ENCODE measurements around the gene KCTD7. TPM values are rescaled to one million over a fixed set of nuclear protein-coding genes. Genes with fewer than 3 reads are reported as not detected.
"Not testable (repeated sequence)": the region's sequence is repeated elsewhere in the genome, so short reads cannot be mapped to it uniquely, and the experiment has no call there.

KCTD7 gene
- total and polyA plus RNA-seq, 9 donors = 10.1 to 19.1 (median 18.1) TPM

DNA sequence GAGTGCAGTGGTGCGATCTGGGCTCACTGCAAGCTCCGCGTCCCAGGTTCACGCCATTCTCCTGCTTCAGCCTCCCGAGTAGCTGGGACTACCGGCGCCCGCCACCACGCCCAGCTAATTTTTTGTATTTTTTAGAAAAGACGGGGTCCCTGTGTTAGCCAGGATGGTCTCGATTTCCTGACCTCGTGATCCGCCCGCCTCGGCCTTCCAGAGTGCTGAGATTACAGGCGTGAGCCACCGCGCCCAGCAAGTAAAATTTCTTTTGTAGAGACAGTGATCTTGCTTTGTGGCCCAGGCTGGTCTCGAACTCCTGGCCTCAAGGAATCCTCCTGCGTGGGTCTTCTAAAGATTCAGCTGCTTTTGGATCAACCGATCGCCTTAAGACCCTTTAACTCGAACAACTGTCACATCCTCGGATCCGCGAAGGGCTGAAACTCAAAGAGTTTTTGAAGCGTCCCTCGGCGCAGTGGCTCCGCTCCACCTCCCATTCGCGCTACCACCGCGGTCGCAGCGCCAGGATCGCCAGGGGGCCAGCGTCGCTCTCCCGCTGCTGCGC lies 25.1 kb downstream of the KCTD7 start:
- 2% methylated on average over 32 of the region's 41 CpGs for WGBS (ENCODE audit: insufficient coverage)
- not testable (repeated sequence) for H3K9me3 ChIP-seq (replicated peaks; ENCODE audit: control insufficient read depth, low read depth, low read length)
- H3K4me1 ChIP-seq (ENCODE audit: control insufficient read depth, insufficient read depth, low read length) = peaks cover 17% of the 10 kb centered on the region

GRCh38 chr7:66654275-66655112 lies 25.8 kb downstream of the KCTD7 start:
- no peaks in the 10 kb centered on the region for H3K36me3 ChIP-seq (ENCODE audit: control insufficient read depth, insufficient read depth, low read length)
- peak; percentile 99 for DNase-seq
- H3K4me1 ChIP-seq (ENCODE audit: control insufficient read depth, insufficient read depth, low read length) = peaks cover 17% of the 10 kb centered on the region
- WGBS (ENCODE audit: insufficient coverage) = under 1% methylated on average over 88 of the region's 92 CpGs
- no peaks in the 10 kb centered on the region for H3K27me3 ChIP-seq (ENCODE audit: control insufficient read depth, insufficient read depth, low read length)
- H3K4me3 ChIP-seq (ENCODE audit: low read length) = peak overlapping the region; percentile 69
- peak overlapping the region; percentile 98 for H3K27ac ChIP-seq (ENCODE audit: low read length)
- H3K9me3 ChIP-seq (replicated peaks; ENCODE audit: control insufficient read depth, low read depth, low read length) = no peaks in the 10 kb centered on the region

More for the DNA sequence above, 25.1 kb downstream of the KCTD7 start:
- H3K27ac ChIP-seq (ENCODE audit: low read length) = peak overlapping the region; percentile 98
- H3K27me3 ChIP-seq (ENCODE audit: control insufficient read depth, insufficient read depth, low read length); H3K36me3 ChIP-seq (ENCODE audit: control insufficient read depth, insufficient read depth, low read length); DNase-seq: not testable (repeated sequence)
- peak overlapping the region; percentile 69 for H3K4me3 ChIP-seq (ENCODE audit: low read length)

GRCh38 chr7:66655113-66655806 lies 26.6 kb downstream of the KCTD7 start:
- H3K27me3 ChIP-seq (ENCODE audit: control insufficient read depth, insufficient read depth, low read length); H3K9me3 ChIP-seq (replicated peaks; ENCODE audit: control insufficient read depth, low read depth, low read length); H3K36me3 ChIP-seq (ENCODE audit: control insufficient read depth, insufficient read depth, low read length): not testable (repeated sequence)
- H3K4me1 ChIP-seq (ENCODE audit: control insufficient read depth, insufficient read depth, low read length) = peaks cover 17% of the 10 kb centered on the region
- H3K4me3 ChIP-seq (ENCODE audit: low read length) = peak overlapping the region; percentile 69
- peak; percentile 72 for DNase-seq
- 3% methylated on average over 22 of the region's 28 CpGs for WGBS (ENCODE audit: insufficient coverage)
- peak overlapping the region; percentile 98 for H3K27ac ChIP-seq (ENCODE audit: low read length)

DNA sequence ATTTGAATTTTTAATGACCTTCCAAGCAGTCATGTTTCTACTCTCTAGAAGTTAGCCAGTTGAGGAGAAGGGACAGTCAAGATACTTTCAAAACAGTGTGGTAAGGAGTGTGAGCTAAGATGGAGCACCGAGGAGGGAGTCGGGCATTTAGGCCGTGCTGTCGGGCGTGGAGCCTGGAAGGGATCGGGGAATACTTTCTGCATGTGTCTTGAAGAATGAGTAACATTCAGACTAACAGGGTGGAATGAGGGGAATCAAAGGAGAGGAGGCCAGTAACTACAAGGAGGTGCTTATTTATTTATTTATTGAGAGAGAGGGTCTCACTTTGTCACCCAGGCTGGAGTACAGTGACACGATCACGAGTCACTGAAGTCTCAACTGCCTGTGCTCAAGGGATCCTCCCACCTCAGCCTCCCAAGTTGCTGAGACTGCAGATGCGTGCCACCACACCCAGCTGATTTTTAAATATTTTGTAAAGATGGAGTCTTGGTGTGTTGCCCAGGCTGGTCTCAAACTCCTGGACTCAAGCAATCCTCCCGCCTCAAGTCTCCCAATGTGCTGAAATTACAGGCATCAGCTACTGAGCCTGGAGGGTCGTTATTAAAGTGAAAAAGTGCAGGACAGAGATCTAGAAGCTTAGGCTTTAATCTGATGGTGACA lies 27.3 kb downstream of the KCTD7 start:
- H3K27me3 ChIP-seq (ENCODE audit: control insufficient read depth, insufficient read depth, low read length); H3K4me3 ChIP-seq (ENCODE audit: low read length); DNase-seq; H3K9me3 ChIP-seq (replicated peaks; ENCODE audit: control insufficient read depth, low read depth, low read length); H3K27ac ChIP-seq (ENCODE audit: low read length); H3K36me3 ChIP-seq (ENCODE audit: control insufficient read depth, insufficient read depth, low read length): not testable (repeated sequence)
- 68% methylated on average over 6 of the region's 11 CpGs for WGBS (ENCODE audit: insufficient coverage)
- H3K4me1 ChIP-seq (ENCODE audit: control insufficient read depth, insufficient read depth, low read length) = peaks cover 17% of the 10 kb centered on the region

- DNase-seq = no peak
- no CpG with 5 or more reads among the region's 2 CpGs for WGBS (ENCODE audit: insufficient coverage)
- peaks cover 17% of the 10 kb centered on the region for H3K4me1 ChIP-seq (ENCODE audit: control insufficient read depth, insufficient read depth, low read length)
- no peaks in the 10 kb centered on the region for H3K9me3 ChIP-seq (replicated peaks; ENCODE audit: control insufficient read depth, low read depth, low read length)
- H3K36me3 ChIP-seq (ENCODE audit: control insufficient read depth, insufficient read depth, low read length) = peaks cover 6% of the 10 kb centered on the region
- H3K27me3 ChIP-seq (ENCODE audit: control insufficient read depth, insufficient read depth, low read length) = no peaks in the 10 kb centered on the region
- H3K27ac ChIP-seq (ENCODE audit: low read length) = no peak overlapping the region
- H3K4me3 ChIP-seq (ENCODE audit: low read length) = no peak overlapping the region
These were observed 29.1 kb downstream of the KCTD7 start for GRCh38 chr7:66657798-66658197.

DNA sequence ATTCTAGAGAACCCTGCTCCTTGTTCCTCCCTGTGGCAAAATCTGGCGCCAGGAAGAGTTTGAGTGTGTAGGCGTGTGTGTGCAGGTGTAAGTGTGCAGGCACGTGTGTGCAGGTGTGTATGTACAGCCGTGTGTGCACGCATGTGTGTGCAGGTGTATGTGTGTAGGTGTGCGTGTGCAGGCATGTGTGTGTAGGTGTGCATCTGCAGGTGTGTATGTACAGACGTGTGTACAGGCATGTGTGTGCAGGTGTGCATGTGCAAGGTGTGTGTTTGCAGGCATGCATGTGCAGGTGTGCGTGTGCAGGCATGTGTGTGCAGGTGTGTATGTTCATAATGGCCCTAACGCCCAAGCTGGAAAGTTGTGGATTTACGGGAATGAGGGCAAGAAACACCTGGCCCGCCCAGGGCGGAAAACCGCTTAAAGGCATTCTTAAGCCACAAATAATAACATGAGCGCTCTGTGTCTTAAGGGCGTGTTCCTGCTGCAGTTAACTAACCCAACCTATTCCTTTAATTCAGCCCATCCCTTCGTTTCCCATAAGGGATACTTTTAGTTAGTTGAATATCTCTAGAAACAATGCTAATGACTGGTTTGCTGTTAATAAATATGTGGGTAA lies 34.1 kb downstream of the KCTD7 start:
- Histone ChIP-seq H3K4me3 (ENCODE audit: low read length) (no peak overlapping the region), H3K27ac (ENCODE audit: low read length) (no peak overlapping the region), H3K27me3 (ENCODE audit: control insufficient read depth, insufficient read depth, low read length) (no peaks in the 10 kb centered on the region), H3K4me1 (ENCODE audit: control insufficient read depth, insufficient read depth, low read length) (no peaks in the 10 kb centered on the region), H3K9me3 (replicated peaks; ENCODE audit: control insufficient read depth, low read depth, low read length) (no peaks in the 10 kb centered on the region), H3K36me3 (ENCODE audit: control insufficient read depth, insufficient read depth, low read length) (peaks cover 6% of the 10 kb centered on the region)
- DNase-seq = no peak
- 93% methylated on average over 9 of the region's 16 CpGs for WGBS (ENCODE audit: insufficient coverage)

DNA sequence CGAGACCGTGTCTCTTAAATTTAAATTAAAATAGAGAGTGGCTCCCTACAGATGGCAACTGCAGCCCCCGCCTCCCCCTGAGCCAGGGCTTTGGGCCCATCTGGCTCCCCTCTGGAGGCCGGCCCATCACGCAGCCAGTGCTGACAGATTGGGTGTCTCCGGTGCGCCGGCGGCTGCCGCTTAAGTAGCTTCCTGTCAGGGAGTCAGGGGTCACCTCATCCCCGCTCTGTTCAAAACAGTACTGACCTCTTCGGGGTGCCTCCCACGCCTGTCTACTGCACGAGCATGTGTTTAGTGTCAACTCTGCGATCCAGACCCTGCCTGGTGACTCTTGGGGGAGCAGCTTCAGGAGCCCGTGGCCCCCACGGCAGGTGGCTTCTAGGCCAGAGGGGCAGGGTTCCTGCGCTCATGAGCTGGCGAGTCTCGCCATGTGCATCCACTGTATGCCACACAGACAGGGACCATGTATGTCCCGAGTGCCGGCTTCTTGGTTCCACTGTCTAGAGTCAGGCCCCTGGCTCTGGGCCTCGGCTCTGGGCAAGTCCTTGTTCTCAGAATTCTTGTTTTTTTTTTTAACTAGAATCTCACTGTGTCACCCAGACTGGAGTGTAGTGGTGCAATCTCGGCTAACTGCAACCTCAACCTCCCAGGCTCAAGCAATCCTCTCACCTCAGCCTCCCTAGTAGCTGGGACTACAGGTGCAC lies 36.1 kb downstream of the KCTD7 start:
- H3K4me3 ChIP-seq (ENCODE audit: low read length) = no peak overlapping the region
- no peak for DNase-seq
- H3K9me3 ChIP-seq (replicated peaks; ENCODE audit: control insufficient read depth, low read depth, low read length) = no peaks in the 10 kb centered on the region
- H3K27me3 ChIP-seq (ENCODE audit: control insufficient read depth, insufficient read depth, low read length) = no peaks in the 10 kb centered on the region
- H3K4me1 ChIP-seq (ENCODE audit: control insufficient read depth, insufficient read depth, low read length) = no peaks in the 10 kb centered on the region
- peaks cover 17% of the 10 kb centered on the region for H3K36me3 ChIP-seq (ENCODE audit: control insufficient read depth, insufficient read depth, low read length)
- WGBS (ENCODE audit: insufficient coverage) = 68% methylated on average over 23 of the region's 24 CpGs
- no peak overlapping the region for H3K27ac ChIP-seq (ENCODE audit: low read length)

- no peak overlapping the region for H3K4me3 ChIP-seq (ENCODE audit: low read length)
- DNase-seq = no peak
- no peaks in the 10 kb centered on the region for H3K4me1 ChIP-seq (ENCODE audit: control insufficient read depth, insufficient read depth, low read length)
- no peaks in the 10 kb centered on the region for H3K9me3 ChIP-seq (replicated peaks; ENCODE audit: control insufficient read depth, low read depth, low read length)
- peaks cover 20% of the 10 kb centered on the region for H3K36me3 ChIP-seq (ENCODE audit: control insufficient read depth, insufficient read depth, low read length)
- no peak overlapping the region for H3K27ac ChIP-seq (ENCODE audit: low read length)
- H3K27me3 ChIP-seq (ENCODE audit: control insufficient read depth, insufficient read depth, low read length) = no peaks in the 10 kb centered on the region
- 77% methylated on average over 8 of the region's 8 CpGs for WGBS (ENCODE audit: insufficient coverage)
These were observed 37.8 kb downstream of the KCTD7 start for GRCh38 chr7:66666313-66666952.

Data from muscle of leg (tissue), 11 donors.